Measurements from ENCODE around the gene NRM. TPM values are rescaled to one million over a fixed set of nuclear protein-coding genes. Genes with fewer than 3 reads are reported as not detected.

Gene NRM
- total and polyA plus RNA-seq, 12 donors, result 1.6 to 11.6 (median 3.8) TPM

DNA sequence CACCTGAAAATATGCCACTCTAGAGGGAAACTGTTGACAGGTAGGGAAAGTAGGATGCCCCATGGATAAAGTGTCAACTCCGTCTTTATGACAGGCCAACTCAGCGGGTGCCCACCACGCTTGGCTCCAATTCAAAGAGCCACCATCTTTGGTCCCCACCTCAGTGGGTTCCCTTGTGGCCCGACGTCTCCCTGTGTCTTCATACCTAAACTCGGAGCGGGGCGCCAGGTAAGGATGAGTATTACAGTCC lies 26.0 kb upstream of the NRM start:
- no peak for ATAC-seq
- Histone ChIP-seq H3K27me3 (no peaks in the 10 kb centered on the region), H3K27ac (peak overlapping the region; percentile 65 to 99 (median 94)), H3K36me3 (peaks cover 0 to 39% (median 27%) of the 10 kb centered on the region in 9 donors), H3K4me3 (peak overlapping the region; percentile 57 to 92 (median 69)), H3K4me1 (peaks cover 4 to 34% (median 31%) of the 10 kb centered on the region in 9 donors), H3K9me3 (no peaks in the 10 kb centered on the region)
- intact Hi-C loops (cut with DNase I), result loop anchor here in 3 of 10 donors (1.0 to 2.0 kb wide), 4 partner anchors 26 to 30 kb away; partner anchors contain the start of gene NRM (in 2 of the 3)
- DNase-seq, result no peak
- WGBS, 2 donors, result 2% methylated on average over 8 of the region's 8 CpGs
- TF ChIP-seq, protein P1, sequence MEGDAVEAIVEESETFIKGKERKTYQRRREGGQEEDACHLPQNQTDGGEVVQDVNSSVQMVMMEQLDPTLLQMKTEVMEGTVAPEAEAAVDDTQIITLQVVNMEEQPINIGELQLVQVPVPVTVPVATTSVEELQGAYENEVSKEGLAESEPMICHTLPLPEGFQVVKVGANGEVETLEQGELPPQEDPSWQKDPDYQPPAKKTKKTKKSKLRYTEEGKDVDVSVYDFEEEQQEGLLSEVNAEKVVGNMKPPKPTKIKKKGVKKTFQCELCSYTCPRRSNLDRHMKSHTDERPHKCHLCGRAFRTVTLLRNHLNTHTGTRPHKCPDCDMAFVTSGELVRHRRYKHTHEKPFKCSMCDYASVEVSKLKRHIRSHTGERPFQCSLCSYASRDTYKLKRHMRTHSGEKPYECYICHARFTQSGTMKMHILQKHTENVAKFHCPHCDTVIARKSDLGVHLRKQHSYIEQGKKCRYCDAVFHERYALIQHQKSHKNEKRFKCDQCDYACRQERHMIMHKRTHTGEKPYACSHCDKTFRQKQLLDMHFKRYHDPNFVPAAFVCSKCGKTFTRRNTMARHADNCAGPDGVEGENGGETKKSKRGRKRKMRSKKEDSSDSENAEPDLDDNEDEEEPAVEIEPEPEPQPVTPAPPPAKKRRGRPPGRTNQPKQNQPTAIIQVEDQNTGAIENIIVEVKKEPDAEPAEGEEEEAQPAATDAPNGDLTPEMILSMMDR (IDR thresholded peaks at IDR 0.05), result no peak

GRCh38 chr6:30714263-30714662 lies 23.5 kb upstream of the NRM start:
- Histone ChIP-seq H3K27me3 (no peaks in the 10 kb centered on the region), H3K4me1 (peaks cover 2 to 27% (median 24%) of the 10 kb centered on the region in 9 donors), H3K4me3 (no peak overlapping the region), H3K36me3 (peaks cover 0 to 63% (median 44%) of the 10 kb centered on the region in 9 donors), H3K9me3 (no peaks in the 10 kb centered on the region), H3K27ac (no peak overlapping the region)
- intact Hi-C loops (cut with DNase I), result loop anchor here in 1 of 10 donors (2.0 kb wide), 1 partner anchor 23 kb away; the partner anchor contains the start of gene NRM
- DNase-seq (no peak), ATAC-seq (no peak)
- WGBS, 2 donors, result 96 to 100% methylated on average over 1 of the region's 1 CpG
- TF ChIP-seq, protein P1 (IDR thresholded peaks at IDR 0.05), result no peak

GRCh38 chr6:30712441-30712945 lies 21.7 kb upstream of the NRM start:
- peaks cover 0 to 80% (median 54%) of the 10 kb centered on the region in 9 donors for H3K36me3 ChIP-seq
- H3K27ac ChIP-seq, result no peak overlapping the region
- H3K4me3 ChIP-seq, result no peak overlapping the region
- intact Hi-C loops (cut with DNase I), result no loop called here
- no peaks in the 10 kb centered on the region for H3K9me3 ChIP-seq
- DNase-seq (no peak), ATAC-seq (no peak)
- H3K4me1 ChIP-seq, result peaks cover 0 to 11% (median 9%) of the 10 kb centered on the region in 9 donors
- TF ChIP-seq, protein P1 (IDR thresholded peaks at IDR 0.05), result no peak
- H3K27me3 ChIP-seq, result no peaks in the 10 kb centered on the region
- whole genome bisulfite sequencing, 2 donors, result 60 to 75% methylated on average over 7 of the region's 7 CpGs

- Histone ChIP-seq H3K27ac (no peak overlapping the region), H3K9me3 (no peaks in the 10 kb centered on the region), H3K4me1 (peaks cover 0 to 11% (median 8%) of the 10 kb centered on the region in 9 donors), H3K27me3 (no peaks in the 10 kb centered on the region), H3K4me3 (no peak overlapping the region), H3K36me3 (peaks cover 0 to 86% (median 56%) of the 10 kb centered on the region in 9 donors)
- TF ChIP-seq, protein P1 (IDR thresholded peaks at IDR 0.05), result no peak
- DNase-seq (no peak), ATAC-seq (no peak)
- 92 to 96% methylated on average over 1 of the region's 1 CpG for WGBS, 2 donors
- intact Hi-C loops (cut with DNase I), result no loop called here
Measured at GRCh38 chr6:30711758-30712380, 21.1 kb upstream of the NRM start.
